HepG2 (cell line): ENCODE measurements around the gene SETD2. TPM values are rescaled to one million over a fixed set of nuclear protein-coding genes. Genes with fewer than 3 reads are reported as not detected.

Experiments used
- ATAC-seq: fragments of 200-7000 bp; cut with Tn5 transposase; 3 replicates; pipeline ENCODE4 v1.9.1; 2020; ENCODE audit warnings: mild to moderate bottlenecking, moderate library complexity
- BruUV-seq: library from RNA; stranded (reverse); fragments of 400-500 nt; replicated peaks from 2 replicates; lab custom pipeline; 2021; lab: Mats Ljungman, UMichigan
- CTCF ChIA-PET: fragments of 300-600 bp; formaldehyde crosslinking; extraction: SDS; loops from one replicate; lab custom pipeline; 2021; ENCODE audit warnings: low total read pairs, inconsistent platforms, low intra/inter-chr PET ratio; lab: Yijun Ruan, JAX
- POLR2A ChIA-PET: fragments of 350-600 bp; sonication (Branson Sonifier 250); formaldehyde crosslinking; loops from one replicate; lab custom pipeline; 2020; ENCODE audit warnings: antibody characterized with exemption, inconsistent platforms; lab: Yijun Ruan, JAX
- DNase-seq: peaks from one replicate; pipeline ENCODE4 v3.0.0-alpha.2; 2015; ENCODE audit warnings: low spot score
- FAIRE-seq: peaks from 3 replicates; lab custom pipeline; 2011; peaks lifted over from hg19 to GRCh38; lab: Jason Lieb, UNC
- H2AFZ ChIP-seq: one replicate; pipeline ENCODE4 v1.6.1; 2011; ENCODE audit warnings: low read length, inconsistent platforms
- H3K27ac ChIP-seq: fragments of 300-600 bp; 3 replicates; pipeline ENCODE4 v1.8.0; 2011; ENCODE audit warnings: mixed run types, mild to moderate bottlenecking, mixed read lengths, low read length, inconsistent platforms; ENCODE audit not compliant: insufficient read depth; ENCODE audit errors: extremely low read length
- H3K27me3 ChIP-seq, 2 experiments: fragments of 200-600 bp in 1 of 2; 2 replicates in 1 of 2; 3 replicates in 1 of 2; pipeline versions ENCODE4 v1.6.0 to v1.8.0; 2011; ENCODE audit warnings: low read length in 2 of 2, mild to moderate bottlenecking in 2 of 2, moderate library complexity in 2 of 2, inconsistent platforms in 1 of 2; ENCODE audit not compliant: insufficient read depth in 2 of 2, control insufficient read depth in 1 of 2
- H3K36me3 ChIP-seq, 2 experiments: fragments of 200-600 bp in 1 of 2; replicated peaks in 1 of 2; 2 replicates in 1 of 2; 3 replicates in 1 of 2; pipeline versions ENCODE4 v1.5.1 to v1.8.0; 2011; ENCODE audit warnings: low read length in 2 of 2, inconsistent platforms in 1 of 2; ENCODE audit not compliant: insufficient read depth in 2 of 2, control insufficient read depth in 1 of 2
- H3K4me1 ChIP-seq: 2 replicates; pipeline ENCODE4 v1.5.1; 2012; ENCODE audit warnings: low read length, inconsistent platforms; ENCODE audit not compliant: insufficient read depth
- H3K4me2 ChIP-seq: 2 replicates; pipeline ENCODE4 v1.6.0; 2011; ENCODE audit warnings: low read depth, low read length, inconsistent platforms
- H3K4me3 ChIP-seq, 3 experiments: fragments of 200-600 bp in 1 of 3; sonication (generic), shearing (Covaris generic) in 1 of 3; replicated peaks in 1 of 3; 2 replicates each; pipeline ENCODE4 v1.5.1; 2011 to 2016; ENCODE audit warnings: low read length in 3 of 3, inconsistent platforms in 2 of 3, low read depth in 2 of 3, mild to moderate bottlenecking in 2 of 3, control low read depth in 1 of 3, mixed read lengths in 1 of 3; ENCODE audit not compliant: insufficient read depth in 1 of 3
- H3K79me2 ChIP-seq: one replicate; pipeline ENCODE4 v1.6.1; 2011; ENCODE audit warnings: low read length, inconsistent platforms; ENCODE audit not compliant: insufficient read depth
- H3K9ac ChIP-seq: 2 replicates; pipeline ENCODE4 v1.6.0; 2011; ENCODE audit warnings: mild to moderate bottlenecking, low read depth, low read length, inconsistent platforms; ENCODE audit not compliant: insufficient read depth
- H3K9me3 ChIP-seq: 2 replicates; pipeline ENCODE4 v1.5.1; 2012; ENCODE audit warnings: mild to moderate bottlenecking, low read length
- H4K20me1 ChIP-seq: 2 replicates; pipeline ENCODE4 v1.6.0; 2011; ENCODE audit warnings: inconsistent platforms, mild to moderate bottlenecking, low read length, moderate library complexity; ENCODE audit not compliant: insufficient read depth
- MIER2 ChIP-seq: IDR thresholded peaks from 2 replicates; pipeline ENCODE4 v1.6.1; 2016; ENCODE audit warnings: missing biosample characterization, missing genetic modification reagents
- NFATC3 ChIP-seq: sonication (generic); formaldehyde crosslinking; IDR thresholded peaks from 2 replicates; pipeline ENCODE4 v1.5.1; 2020; ENCODE audit warnings: mild to moderate bottlenecking, missing genetic modification reagents
- NFIB ChIP-seq: sonication (generic); formaldehyde crosslinking; IDR thresholded peaks from 2 replicates; pipeline ENCODE4 v1.9.0; 2021; ENCODE audit warnings: missing genetic modification reagents, mild to moderate bottlenecking, borderline replicate concordance
- RNF2 ChIP-seq: fragments of 450-650 bp; conservative IDR thresholded peaks from 2 replicates; pipeline ENCODE4 v1.6.1; 2016; ENCODE audit warnings: low read depth
- THYN1 ChIP-seq: sonication (generic); formaldehyde crosslinking; IDR thresholded peaks from 2 replicates; pipeline ENCODE4 v1.8.1; 2023; ENCODE audit warnings: low read depth, mild to moderate bottlenecking, moderate library complexity, missing genetic modification reagents, borderline replicate concordance
- ZNF30 ChIP-seq: sonication (generic); formaldehyde crosslinking; IDR thresholded peaks from 2 replicates; pipeline ENCODE4 v1.5.0; 2020; ENCODE audit warnings: mild to moderate bottlenecking, missing genetic modification reagents
- ZNF333 ChIP-seq: sonication (generic); formaldehyde crosslinking; IDR thresholded peaks from 2 replicates; pipeline ENCODE4 v1.4.0; 2020; ENCODE audit warnings: mild to moderate bottlenecking, missing genetic modification reagents, borderline replicate concordance
- ZNF362 ChIP-seq: sonication (generic); formaldehyde crosslinking; IDR thresholded peaks from 2 replicates; pipeline ENCODE4 v1.4.0; 2020; ENCODE audit warnings: missing genetic modification reagents, mild to moderate bottlenecking, borderline replicate concordance
- ZNF678 ChIP-seq: sonication (generic); formaldehyde crosslinking; IDR thresholded peaks from 2 replicates; pipeline ENCODE4 v1.4.0; 2020; ENCODE audit warnings: mild to moderate bottlenecking, missing genetic modification reagents
- ZNF7 ChIP-seq: IDR thresholded peaks from 2 replicates; pipeline ENCODE4 v1.6.1; 2016; ENCODE audit warnings: missing biosample characterization, missing genetic modification reagents
- ZNF746 ChIP-seq: sonication (generic); formaldehyde crosslinking; IDR thresholded peaks from 2 replicates; pipeline ENCODE4 v1.8.0; 2022; ENCODE audit warnings: mild to moderate bottlenecking, missing genetic modification reagents
- ZNF792 ChIP-seq: IDR thresholded peaks from 2 replicates; pipeline ENCODE4 v1.6.1; 2016
- in situ Hi-C: cut with HindIII; loops from 2 replicates; pipeline ENCODE4 v1.10.0; 2017; ENCODE audit warnings: low pct_unique_long_range_greater_than_20kb; ENCODE audit not compliant: extremely low pct_ligation_motif_present
- intact Hi-C: fragments of 100-400 bp; cut with micrococcal nuclease; formaldehyde crosslinking; loops from one replicate; pipeline ENCODE4 v1.10.0; 2022; ENCODE audit not compliant: unreplicated experiment
- polyA plus RNA-seq, 8 experiments: library from polyadenylated mRNA; depleted of rRNA in 3 of 8; stranded (reverse) in 7 of 8; unstranded in 1 of 8; fragments of >200 nt; fragmentation: Illumina TruSeq in 4 of 8; extraction: Trizol in 4 of 8; gene quantifications; 2 replicates each; pipeline versions ENCODE4 v1.2.1 to v1.2.3, GENCODE V29; 2011 to 2016; ENCODE audit warnings: low read depth in 4 of 8, missing spikeins in 1 of 8, mixed read lengths in 1 of 8; ENCODE audit not compliant: insufficient read depth in 1 of 8
- total RNA-seq, 5 experiments: library from RNA; depleted of rRNA; stranded (reverse); fragments of >200 nt; fragmentation: Illumina TruSeq; extraction: Trizol; gene quantifications; 2 replicates each; pipeline ENCODE4 v1.2.3, GENCODE V29; 2016; ENCODE audit warnings: low read depth in 1 of 5
- TF ChIP-seq, protein P1 (sequence below): fragments of 450-650 bp; IDR thresholded peaks from 2 replicates; pipeline ENCODE4 v1.6.1; 2016
- TF ChIP-seq, protein P2 (sequence below): sonication (generic); formaldehyde crosslinking; IDR thresholded peaks from 2 replicates; pipeline ENCODE4 v1.5.0; 2020; ENCODE audit warnings: mild to moderate bottlenecking, missing genetic modification reagents, borderline replicate concordance
- TF ChIP-seq, protein P3 (sequence below): sonication (generic); formaldehyde crosslinking; IDR thresholded peaks from 2 replicates; pipeline ENCODE4 v1.4.0; 2020; ENCODE audit warnings: missing genetic modification reagents

The SETD2 gene
- total and polyA plus RNA-seq, 2 of the 13 experiments (the other 11 are each of a cell fraction or from before 2014, with no cell fraction given): 14.2 to 24.2 TPM

DNA sequence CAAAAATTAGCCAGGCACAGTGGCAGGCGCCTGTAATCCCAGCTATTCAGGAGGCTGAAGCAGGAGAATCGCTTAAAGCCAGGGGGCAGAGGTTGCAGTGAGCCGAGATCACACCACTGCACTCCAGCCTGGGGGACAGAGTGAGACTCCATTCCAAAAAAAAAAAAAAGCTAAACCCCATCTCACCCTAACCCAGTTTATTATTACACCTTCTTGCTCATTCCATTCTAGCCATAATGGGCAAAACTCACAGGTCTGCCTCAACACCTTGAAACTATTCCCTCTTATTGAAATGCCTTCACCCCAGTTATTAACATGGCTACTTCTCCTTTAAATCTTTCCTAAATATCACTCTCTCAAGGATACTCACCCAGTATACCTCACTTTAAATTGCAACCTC is 4.1 kb downstream of the SETD2 start (continued):
- no peak for TF ChIP-seq ZNF362 (CRISPR knock-in tag)
- no peak for TF ChIP-seq ZNF30 (CRISPR knock-in tag)
- TF ChIP-seq NFIB (CRISPR knock-in tag): no peak
- TF ChIP-seq ZNF678 (CRISPR knock-in tag): no peak
- no peak for TF ChIP-seq ZNF7
- no peak for TF ChIP-seq ZNF333
- TF ChIP-seq THYN1 (CRISPR knock-in tag): no peak
- TF ChIP-seq ZNF746: no peak
- TF ChIP-seq NFATC3 (CRISPR knock-in tag): no peak
- TF ChIP-seq, protein P1, sequence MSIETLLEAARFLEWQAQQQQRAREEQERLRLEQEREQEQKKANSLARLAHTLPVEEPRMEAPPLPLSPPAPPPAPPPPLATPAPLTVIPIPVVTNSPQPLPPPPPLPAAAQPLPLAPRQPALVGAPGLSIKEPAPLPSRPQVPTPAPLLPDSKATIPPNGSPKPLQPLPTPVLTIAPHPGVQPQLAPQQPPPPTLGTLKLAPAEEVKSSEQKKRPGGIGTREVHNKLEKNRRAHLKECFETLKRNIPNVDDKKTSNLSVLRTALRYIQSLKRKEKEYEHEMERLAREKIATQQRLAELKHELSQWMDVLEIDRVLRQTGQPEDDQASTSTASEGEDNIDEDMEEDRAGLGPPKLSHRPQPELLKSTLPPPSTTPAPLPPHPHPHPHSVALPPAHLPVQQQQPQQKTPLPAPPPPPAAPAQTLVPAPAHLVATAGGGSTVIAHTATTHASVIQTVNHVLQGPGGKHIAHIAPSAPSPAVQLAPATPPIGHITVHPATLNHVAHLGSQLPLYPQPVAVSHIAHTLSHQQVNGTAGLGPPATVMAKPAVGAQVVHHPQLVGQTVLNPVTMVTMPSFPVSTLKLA: no peak
- TF ChIP-seq, all 625 proteins: peak for 0

DNA sequence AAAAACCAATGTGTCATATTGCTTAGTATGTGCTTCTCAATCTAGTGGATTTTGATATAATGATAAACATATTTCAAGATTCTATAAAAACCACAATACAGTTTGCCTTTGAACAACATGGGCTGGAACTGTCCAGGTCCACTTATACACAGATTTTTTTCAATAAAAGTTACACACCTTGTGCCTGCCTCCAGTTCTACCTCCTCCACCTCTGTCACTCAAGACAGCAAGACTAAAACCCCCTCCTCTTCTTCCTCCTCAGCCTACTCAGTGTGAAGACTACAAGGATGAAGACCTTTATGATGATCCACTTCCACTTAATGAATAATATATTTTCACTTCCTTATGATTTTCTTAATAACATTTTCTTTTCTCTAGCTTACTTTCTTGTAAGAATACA is 5.7 kb downstream of the SETD2 start:
- in situ Hi-C loops: no loop called here
- no peak overlapping the region for H3K4me3 ChIP-seq
- TF ChIP-seq THYN1 (CRISPR knock-in tag) (no peak), RNF2 (no peak), ZNF792 (no peak), MIER2 (CRISPR knock-in tag) (no peak)
- TF ChIP-seq, protein P2, sequence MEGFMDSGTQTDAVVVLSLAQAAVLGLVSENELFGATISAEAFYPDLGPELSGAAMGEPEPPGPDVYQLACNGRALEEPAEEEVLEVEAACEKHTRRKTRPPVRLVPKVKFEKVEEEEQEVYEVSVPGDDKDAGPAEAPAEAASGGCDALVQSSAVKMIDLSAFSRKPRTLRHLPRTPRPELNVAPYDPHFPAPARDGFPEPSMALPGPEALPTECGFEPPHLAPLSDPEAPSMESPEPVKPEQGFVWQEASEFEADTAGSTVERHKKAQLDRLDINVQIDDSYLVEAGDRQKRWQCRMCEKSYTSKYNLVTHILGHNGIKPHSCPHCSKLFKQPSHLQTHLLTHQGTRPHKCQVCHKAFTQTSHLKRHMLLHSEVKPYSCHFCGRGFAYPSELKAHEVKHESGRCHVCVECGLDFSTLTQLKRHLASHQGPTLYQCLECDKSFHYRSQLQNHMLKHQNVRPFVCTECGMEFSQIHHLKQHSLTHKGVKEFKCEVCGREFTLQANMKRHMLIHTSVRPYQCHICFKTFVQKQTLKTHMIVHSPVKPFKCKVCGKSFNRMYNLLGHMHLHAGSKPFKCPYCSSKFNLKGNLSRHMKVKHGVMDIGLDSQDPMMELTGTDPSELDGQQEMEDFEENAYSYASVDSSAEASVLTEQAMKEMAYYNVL (CRISPR knock-in tag): no peak
- TF ChIP-seq, protein P3, sequence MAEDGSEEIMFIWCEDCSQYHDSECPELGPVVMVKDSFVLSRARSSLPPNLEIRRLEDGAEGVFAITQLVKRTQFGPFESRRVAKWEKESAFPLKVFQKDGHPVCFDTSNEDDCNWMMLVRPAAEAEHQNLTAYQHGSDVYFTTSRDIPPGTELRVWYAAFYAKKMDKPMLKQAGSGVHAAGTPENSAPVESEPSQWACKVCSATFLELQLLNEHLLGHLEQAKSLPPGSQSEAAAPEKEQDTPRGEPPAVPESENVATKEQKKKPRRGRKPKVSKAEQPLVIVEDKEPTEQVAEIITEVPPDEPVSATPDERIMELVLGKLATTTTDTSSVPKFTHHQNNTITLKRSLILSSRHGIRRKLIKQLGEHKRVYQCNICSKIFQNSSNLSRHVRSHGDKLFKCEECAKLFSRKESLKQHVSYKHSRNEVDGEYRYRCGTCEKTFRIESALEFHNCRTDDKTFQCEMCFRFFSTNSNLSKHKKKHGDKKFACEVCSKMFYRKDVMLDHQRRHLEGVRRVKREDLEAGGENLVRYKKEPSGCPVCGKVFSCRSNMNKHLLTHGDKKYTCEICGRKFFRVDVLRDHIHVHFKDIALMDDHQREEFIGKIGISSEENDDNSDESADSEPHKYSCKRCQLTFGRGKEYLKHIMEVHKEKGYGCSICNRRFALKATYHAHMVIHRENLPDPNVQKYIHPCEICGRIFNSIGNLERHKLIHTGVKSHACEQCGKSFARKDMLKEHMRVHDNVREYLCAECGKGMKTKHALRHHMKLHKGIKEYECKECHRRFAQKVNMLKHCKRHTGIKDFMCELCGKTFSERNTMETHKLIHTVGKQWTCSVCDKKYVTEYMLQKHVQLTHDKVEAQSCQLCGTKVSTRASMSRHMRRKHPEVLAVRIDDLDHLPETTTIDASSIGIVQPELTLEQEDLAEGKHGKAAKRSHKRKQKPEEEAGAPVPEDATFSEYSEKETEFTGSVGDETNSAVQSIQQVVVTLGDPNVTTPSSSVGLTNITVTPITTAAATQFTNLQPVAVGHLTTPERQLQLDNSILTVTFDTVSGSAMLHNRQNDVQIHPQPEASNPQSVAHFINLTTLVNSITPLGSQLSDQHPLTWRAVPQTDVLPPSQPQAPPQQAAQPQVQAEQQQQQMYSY (CRISPR knock-in tag): no peak
- POLR2A ChIA-PET: no interaction called here
- H3K27me3 ChIP-seq: no peaks in the 10 kb centered on the region; a peak in 2 of 5 replicates
- no peak overlapping the region for H3K27ac ChIP-seq
- peaks cover 41% of the 10 kb centered on the region for H4K20me1 ChIP-seq
- no peak overlapping the region for H2AFZ ChIP-seq
- intact Hi-C loops: no loop called here
- H3K9ac ChIP-seq: no peak overlapping the region
- FAIRE-seq (no peak), DNase-seq (no peak), ATAC-seq (no peak)
- peaks cover 71% of the 10 kb centered on the region for H3K4me1 ChIP-seq
- no TSS peak for BruUV-seq
- no peaks in the 10 kb centered on the region for H3K9me3 ChIP-seq
- H3K36me3 ChIP-seq: no peaks in the 10 kb centered on the region; a peak in 1 of 5 replicates
- peaks cover 96% of the 10 kb centered on the region for H3K79me2 ChIP-seq
- CTCF ChIA-PET: no interaction called here
- no peak overlapping the region for H3K4me2 ChIP-seq
